Kasumi-1 (cell line): ENCODE measurements around the gene VHLL.

Source experiments
- DNase-seq, 2 experiments: peaks; one replicate each; lab custom pipeline; 2025; lab: John Stamatoyannopoulos, UW

Gene VHLL

GRCh38 chr1:156253634-156254033, 45.5 kb downstream of the VHLL start:
- no peak for DNase-seq

- peak; percentile 71 to 74 for DNase-seq
These were observed 47.6 kb downstream of the VHLL start for GRCh38 chr1:156251527-156251926.

GRCh38 chr1:156249593-156249992, 49.5 kb downstream of the VHLL start:
- no peak for DNase-seq
